Astrocyte (in vitro differentiated cells and primary cell): ENCODE data around the gene LRRC42. TPM values are rescaled to one million over a fixed set of nuclear protein-coding genes. Genes with fewer than 3 reads are reported as not detected.
A peak's percentile ranks its signal among the peaks of the same experiment; 100 is the strongest.

Experiments used
- DNase-seq: peaks from one replicate; pipeline ENCODE4 v3.0.0-alpha.2; 2010; ENCODE audit warnings: low read depth
- FAIRE-seq: peaks from 2 replicates; lab custom pipeline; 2011; peaks lifted over from hg19 to GRCh38; lab: Jason Lieb, UNC
- H2AFZ ChIP-seq: 2 replicates; pipeline ENCODE4 v1.6.0; 2012; ENCODE audit warnings: low read depth, low read length, inconsistent platforms
- H3K27ac ChIP-seq: 2 replicates; pipeline ENCODE4 v1.5.1; 2011; ENCODE audit warnings: low read depth, low read length, inconsistent platforms
- H3K27me3 ChIP-seq: 2 replicates; pipeline ENCODE4 v1.6.0; 2011; ENCODE audit warnings: low read length, inconsistent platforms; ENCODE audit not compliant: insufficient read depth
- H3K36me3 ChIP-seq: 2 replicates; pipeline ENCODE4 v1.5.1; 2011; ENCODE audit warnings: low read length, inconsistent platforms; ENCODE audit not compliant: insufficient read depth
- H3K4me1 ChIP-seq: 2 replicates; pipeline ENCODE4 v1.5.1; 2011; ENCODE audit warnings: low read length, inconsistent platforms; ENCODE audit not compliant: insufficient read depth
- H3K4me2 ChIP-seq: 2 replicates; pipeline ENCODE4 v1.6.0; 2012; ENCODE audit warnings: low read length, inconsistent platforms
- H3K4me3 ChIP-seq: 2 replicates; pipeline ENCODE4 v1.5.1; 2011; ENCODE audit warnings: low read depth, mild to moderate bottlenecking, low read length, inconsistent platforms; ENCODE audit not compliant: insufficient read depth
- H3K79me2 ChIP-seq: 2 replicates; pipeline ENCODE4 v1.6.0; 2012; ENCODE audit warnings: mild to moderate bottlenecking, low read length, inconsistent platforms; ENCODE audit not compliant: insufficient read depth
- H3K9ac ChIP-seq: 2 replicates; pipeline ENCODE4 v1.6.0; 2012; ENCODE audit warnings: mild to moderate bottlenecking, low read length, inconsistent platforms
- H3K9me3 ChIP-seq: 2 replicates; pipeline ENCODE4 v1.5.1; 2012; ENCODE audit warnings: low read depth, mild to moderate bottlenecking, low read length, inconsistent platforms; ENCODE audit not compliant: insufficient read depth
- H4K20me1 ChIP-seq: 2 replicates; pipeline ENCODE4 v1.6.0; 2012; ENCODE audit warnings: low read length, inconsistent platforms; ENCODE audit not compliant: insufficient read depth
- H3K27ac Mint-ChIP-seq: one replicate; pipeline ENCODE4 v1.8.0; 2021; ENCODE audit warnings: mild to moderate bottlenecking, mixed read lengths; ENCODE audit not compliant: unreplicated experiment
- H3K27me3 Mint-ChIP-seq: one replicate; pipeline ENCODE4 v1.8.0; 2021; ENCODE audit warnings: low read depth, mixed read lengths; ENCODE audit not compliant: unreplicated experiment
- H3K36me3 Mint-ChIP-seq: one replicate; pipeline ENCODE4 v1.8.0; 2021; ENCODE audit warnings: low read depth, mixed read lengths; ENCODE audit not compliant: unreplicated experiment
- H3K4me1 Mint-ChIP-seq: one replicate; pipeline ENCODE4 v1.8.0; 2021; ENCODE audit warnings: low read depth, mixed read lengths; ENCODE audit not compliant: unreplicated experiment
- H3K4me3 Mint-ChIP-seq: one replicate; pipeline ENCODE4 v1.8.0; 2021; ENCODE audit warnings: mild to moderate bottlenecking, moderate library complexity, mixed read lengths; ENCODE audit not compliant: unreplicated experiment
- H3K9me3 Mint-ChIP-seq: one replicate; pipeline ENCODE4 v1.8.0; 2021; ENCODE audit warnings: mild to moderate bottlenecking, mixed read lengths; ENCODE audit not compliant: unreplicated experiment
- CTCF ChIP-seq: IDR thresholded peaks from 2 replicates; pipeline ENCODE4 v1.5.1; 2011; ENCODE audit warnings: low read depth, mild to moderate bottlenecking, inconsistent platforms, low read length, moderate library complexity; ENCODE audit not compliant: insufficient read depth
- EZH2 ChIP-seq: IDR thresholded peaks from 2 replicates; pipeline ENCODE4 v1.6.1; 2012; ENCODE audit warnings: mild to moderate bottlenecking, low read length, inconsistent platforms; ENCODE audit not compliant: insufficient read depth
- total RNA-seq: library from RNA; stranded (reverse); gene quantifications from 2 replicates; pipeline ENCODE4 v1.2.1, GENCODE V29; 2021

LRRC42 gene
- total RNA-seq, 1 donor from 2014 or later: 54.6 TPM

- Histone ChIP-seq H3K27ac (no peak overlapping the region), H3K4me3 (no peak overlapping the region), H4K20me1 (peaks cover 23% of the 10 kb centered on the region), H3K9ac (no peak overlapping the region), H2AFZ (no peak overlapping the region), H3K4me2 (no peak overlapping the region), H3K36me3 (no peaks in the 10 kb centered on the region), H3K79me2 (peaks cover 52% of the 10 kb centered on the region), H3K4me1 (peaks cover 14% of the 10 kb centered on the region), H3K9me3 (no peaks in the 10 kb centered on the region), H3K27me3 (no peaks in the 10 kb centered on the region)
- Mint-ChIP-seq H3K4me1 (peaks cover 19% of the 10 kb centered on the region), H3K9me3 (no peaks in the 10 kb centered on the region), H3K27me3 (no peaks in the 10 kb centered on the region), H3K4me3 (peak overlapping the region; percentile 7), H3K27ac (no peak overlapping the region), H3K36me3 (peaks cover 2% of the 10 kb centered on the region)
- no peak for TF ChIP-seq CTCF
- TF ChIP-seq EZH2: no peak
- no peak for FAIRE-seq
- no peak for DNase-seq
Observed at GRCh38 chr1:53943490-53944043, 2.6 kb upstream of the LRRC42 start.

GRCh38 chr1:53944469-53945182, 1.5 kb upstream of the LRRC42 start:
- TF ChIP-seq CTCF: no peak
- no peak for TF ChIP-seq EZH2
- peaks cover 21% of the 10 kb centered on the region for H3K4me1 Mint-ChIP-seq
- H3K4me2 ChIP-seq: peak overlapping the region; percentile 87
- H3K79me2 ChIP-seq: peaks cover 62% of the 10 kb centered on the region
- H3K4me3 Mint-ChIP-seq: peak overlapping the region; percentile 95
- peak overlapping the region; percentile 79 for H3K27ac ChIP-seq
- H3K36me3 ChIP-seq: no peaks in the 10 kb centered on the region
- no peaks in the 10 kb centered on the region for H3K9me3 Mint-ChIP-seq
- DNase-seq (no peak), FAIRE-seq (no peak)
- H3K9me3 ChIP-seq: no peaks in the 10 kb centered on the region
- H4K20me1 ChIP-seq: peaks cover 33% of the 10 kb centered on the region
- H3K4me3 ChIP-seq: peak overlapping the region; percentile 89
- no peaks in the 10 kb centered on the region for H3K27me3 Mint-ChIP-seq
- peak overlapping the region; percentile 90 for H3K9ac ChIP-seq
- H2AFZ ChIP-seq: peak overlapping the region; percentile 95
- peak overlapping the region; percentile 91 for H3K27ac Mint-ChIP-seq
- no peaks in the 10 kb centered on the region for H3K27me3 ChIP-seq
- H3K36me3 Mint-ChIP-seq: peaks cover 2% of the 10 kb centered on the region
- H3K4me1 ChIP-seq: peaks cover 13% of the 10 kb centered on the region

GRCh38 chr1:53945183-53945432, 1.0 kb upstream of the LRRC42 start:
- DNase-seq: peak; percentile 18
- peaks cover 13% of the 10 kb centered on the region for H3K4me1 ChIP-seq
- H3K4me3 ChIP-seq: peak overlapping the region; percentile 89
- Mint-ChIP-seq H3K4me3 (peak overlapping the region; percentile 95), H3K4me1 (peaks cover 26% of the 10 kb centered on the region), H3K27me3 (no peaks in the 10 kb centered on the region), H3K36me3 (peaks cover 2% of the 10 kb centered on the region), H3K9me3 (no peaks in the 10 kb centered on the region), H3K27ac (peak overlapping the region; percentile 91)
- H3K27ac ChIP-seq: peak overlapping the region; percentile 79
- no peaks in the 10 kb centered on the region for H3K27me3 ChIP-seq
- no peaks in the 10 kb centered on the region for H3K9me3 ChIP-seq
- peaks cover 67% of the 10 kb centered on the region for H3K79me2 ChIP-seq
- H3K4me2 ChIP-seq: peak overlapping the region; percentile 87
- H3K9ac ChIP-seq: peak overlapping the region; percentile 90
- H2AFZ ChIP-seq: peak overlapping the region; percentile 95
- TF ChIP-seq EZH2: no peak
- no peak for TF ChIP-seq CTCF
- no peaks in the 10 kb centered on the region for H3K36me3 ChIP-seq
- FAIRE-seq: no peak
- peaks cover 36% of the 10 kb centered on the region for H4K20me1 ChIP-seq
